HK-2 (cell line): ENCODE results near the gene MRPL55.
A peak's percentile ranks its signal among the peaks of the same experiment; 100 is the strongest.

ENCODE experiments used
- DNase-seq: peaks from one replicate; pipeline ENCODE4 v3.0.0-alpha.2; 2018; ENCODE audit not compliant: unreplicated experiment

The MRPL55 gene

GRCh38 chr1:228109073-228109961 lies at the start of gene MRPL55:
TSS of gene MRPL55 (minus strand) at chr1:228109299. CDS start at chr1:228108260, 1,039 bp downstream.
- DNase-seq = peak; percentile 99

GRCh38 chr1:228158151-228159007 lies 49.3 kb upstream of the MRPL55 start:
- no peak for DNase-seq

- no peak for DNase-seq
Measured at GRCh38 chr1:228157729-228158126, 48.6 kb upstream of the MRPL55 start.

- no peak for DNase-seq
Measured at GRCh38 chr1:228156941-228157728, 48.0 kb upstream of the MRPL55 start.

- DNase-seq = no peak
Measured at GRCh38 chr1:228156515-228156881, 47.4 kb upstream of the MRPL55 start.

GRCh38 chr1:228155596-228156514 lies 46.8 kb upstream of the MRPL55 start:
- DNase-seq = no peak

GRCh38 chr1:228154670-228155571 lies 45.8 kb upstream of the MRPL55 start:
- DNase-seq = no peak

- no peak for DNase-seq
Measured at GRCh38 chr1:228154021-228154669, 45.0 kb upstream of the MRPL55 start.

- DNase-seq = no peak
Measured at GRCh38 chr1:228152918-228153258, 43.8 kb upstream of the MRPL55 start.

GRCh38 chr1:228152097-228152917 lies 43.2 kb upstream of the MRPL55 start:
- DNase-seq = no peak

GRCh38 chr1:228151180-228151925 lies 42.3 kb upstream of the MRPL55 start:
- DNase-seq = no peak

- no peak for DNase-seq
Measured at GRCh38 chr1:228150461-228151179, 41.5 kb upstream of the MRPL55 start.

GRCh38 chr1:228150120-228150460 lies 41.0 kb upstream of the MRPL55 start:
- no peak for DNase-seq

- no peak for DNase-seq
Measured at GRCh38 chr1:228149406-228150119, 40.5 kb upstream of the MRPL55 start, which contains the start of gene GJC2. TSS of gene GJC2 (plus strand) at chr1:228149930. CDS start at chr1:228157759, 7,829 bp downstream.

- no peak for DNase-seq
Measured at GRCh38 chr1:228148935-228149405, 39.9 kb upstream of the MRPL55 start.

GRCh38 chr1:228148196-228148861 lies 39.2 kb upstream of the MRPL55 start:
- DNase-seq = no peak
